SH-SY5Y (cell line): Measurements from ENCODE around the gene MAP1B.

Experiments
- GATA2 ChIP-seq: IDR thresholded peaks from 2 replicates; pipeline ENCODE4 v1.6.1; 2011; ENCODE audit warnings: mild to moderate bottlenecking, low read depth, low read length
- GATA3 ChIP-seq: IDR thresholded peaks from 2 replicates; pipeline ENCODE4 v1.6.1; 2011; ENCODE audit warnings: low read depth, mild to moderate bottlenecking, low read length, moderate library complexity

DNA sequence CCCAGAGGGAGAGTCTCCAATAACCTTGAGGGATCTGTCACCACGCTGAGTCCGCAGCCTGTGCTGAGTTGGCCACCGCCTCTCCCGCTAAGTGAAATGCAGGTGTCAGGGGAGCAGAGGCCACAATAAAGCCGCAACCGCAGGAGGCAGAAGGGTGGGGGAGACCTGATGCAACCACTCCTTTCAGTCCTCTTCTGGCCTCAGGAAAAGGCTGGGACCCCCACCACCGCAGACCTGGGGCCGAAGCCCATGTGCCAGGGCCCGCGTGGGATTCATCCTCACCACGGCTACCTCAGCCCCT is 576 bp downstream of the MAP1B start:
- TF ChIP-seq GATA2 = no peak
- no peak for TF ChIP-seq GATA3
